ENCODE data around the gene HS6ST3. TPM values are rescaled to one million over a fixed set of nuclear protein-coding genes. Genes with fewer than 3 reads are reported as not detected.

The HS6ST3 gene
- total and polyA plus RNA-seq, 2 donors (not counting 3 experiments of a cell fraction or from before 2014, with no cell fraction given), result 0.03 to 0.15 TPM

DNA sequence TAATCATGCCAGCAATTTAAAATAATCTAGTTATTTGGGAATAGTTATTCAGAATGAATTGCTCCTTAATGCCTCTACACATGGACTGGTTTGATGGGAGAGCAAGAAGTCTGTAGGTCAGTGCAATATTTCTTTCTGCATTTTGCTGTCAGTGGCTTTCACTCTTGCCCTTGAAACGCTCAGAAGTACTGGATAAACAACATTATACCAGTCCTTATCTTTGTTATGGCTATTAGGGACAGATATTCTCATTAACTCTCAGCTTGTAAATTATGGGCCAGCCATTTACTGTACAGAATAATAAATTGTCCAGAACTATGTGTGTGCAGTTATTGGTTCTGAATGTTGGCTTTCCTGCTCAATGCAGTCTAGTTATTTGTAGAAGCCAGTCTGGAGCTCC lies 680.0 kb downstream of the HS6ST3 start:
- H2AFZ ChIP-seq (ENCODE audit: low read depth, low read length), result no peak overlapping the region
- intact Hi-C loops (cut with micrococcal nuclease) (no loop called here), dilution Hi-C loops (cut with MboI; ENCODE audit: extremely low pct_ligation_motif_present, low sequenced_read_pairs) (no loop called here)
- no peaks in the 10 kb centered on the region for H3K9me1 ChIP-seq (replicated peaks; ENCODE audit: control insufficient read depth, extremely low read depth, insufficient read depth, low read length)
- H3K4me2 ChIP-seq (ENCODE audit: insufficient read depth, low read length), result no peak overlapping the region
- H3K4me3 ChIP-seq (replicated peaks in 1 of 3; ENCODE audit: insufficient read depth in 1 of 3, low read depth in 1 of 3, low read length in 3 of 3), result no peak overlapping the region
- H3K27me3 ChIP-seq (ENCODE audit: control insufficient read depth in 2 of 2, insufficient read depth in 2 of 2, low read length in 2 of 2), result no peaks in the 10 kb centered on the region
- no peaks in the 10 kb centered on the region for H3K4me1 ChIP-seq (ENCODE audit: control insufficient read depth, extremely low read depth, insufficient read depth, low read length)
- H3K9ac ChIP-seq (replicated peaks; ENCODE audit: extremely low read depth, insufficient read depth, low read length), result no peak overlapping the region
- H3K9me3 ChIP-seq (replicated peaks; ENCODE audit: control insufficient read depth, insufficient read depth, low read length), result no peaks in the 10 kb centered on the region
- no TSS peak for BruUV-seq (replicated peaks)
- H3K79me2 ChIP-seq (ENCODE audit: control insufficient read depth, insufficient read depth, low read length), result no peaks in the 10 kb centered on the region
- no peak overlapping the region for H3K27ac ChIP-seq (ENCODE audit: insufficient read depth, low read depth, low read length)
- FAIRE-seq (no peak), DNase-seq (ENCODE audit: low read depth, low spot score) (no peak)
- ChIA-PET CTCF (no interaction called here), POLR2A (no interaction called here)
- TF ChIP-seq POLR2A (IDR thresholded peaks at IDR 0.05; ENCODE audit: low read depth, low read length) (no peak), MAX (IDR thresholded peaks at IDR 0.05; ENCODE audit: insufficient read depth, insufficient read length) (no peak), JUN (IDR thresholded peaks at IDR 0.05; ENCODE audit: borderline replicate concordance, insufficient read depth, insufficient read length, low read depth) (no peak), CTCF (IDR thresholded peaks at IDR 0.05; ENCODE audit: extremely low read depth in 1 of 2, insufficient read depth in 1 of 2, low read depth in 1 of 2, low read length in 2 of 2) (no peak), MYC (IDR thresholded peaks at IDR 0.05; ENCODE audit: low read depth, low read length) (no peak), FOS (IDR thresholded peaks at IDR 0.05; ENCODE audit: borderline replicate concordance, insufficient read depth, low read length) (no peak), EZH2 (IDR thresholded peaks at IDR 0.05; ENCODE audit: borderline replicate concordance, low read depth, low read length, severe bottlenecking) (no peak), GATA2 (IDR thresholded peaks at IDR 0.05; ENCODE audit: insufficient read depth, insufficient read length, low read depth, low read length) (no peak), POLR2AphosphoS5 (IDR thresholded peaks at IDR 0.05; ENCODE audit: insufficient read depth, low read depth, low read length) (no peak)
- H3K36me3 ChIP-seq (ENCODE audit: control insufficient read depth in 2 of 2, extremely low read depth in 1 of 2, insufficient read depth in 2 of 2, low read length in 2 of 2), result no peaks in the 10 kb centered on the region
- H4K20me1 ChIP-seq (replicated peaks; ENCODE audit: control insufficient read depth, extremely low read depth, insufficient read depth, low read length), result no peaks in the 10 kb centered on the region

Data from endothelial cell of umbilical vein (primary cell).